GM21360 (cell line): ENCODE data around the gene GOLGA8M.
"Not testable (repeated sequence)": the region's sequence is repeated elsewhere in the genome, so short reads cannot be mapped to it uniquely, and the experiment has no call there.

Experiments
- ATAC-seq: cut with Tn5 transposase; IDR thresholded peaks from one replicate; pipeline ENCODE4 v1.9.1; 2021; ENCODE audit warnings: mild to moderate bottlenecking, moderate library complexity; ENCODE audit not compliant: unreplicated experiment

Gene GOLGA8M

DNA sequence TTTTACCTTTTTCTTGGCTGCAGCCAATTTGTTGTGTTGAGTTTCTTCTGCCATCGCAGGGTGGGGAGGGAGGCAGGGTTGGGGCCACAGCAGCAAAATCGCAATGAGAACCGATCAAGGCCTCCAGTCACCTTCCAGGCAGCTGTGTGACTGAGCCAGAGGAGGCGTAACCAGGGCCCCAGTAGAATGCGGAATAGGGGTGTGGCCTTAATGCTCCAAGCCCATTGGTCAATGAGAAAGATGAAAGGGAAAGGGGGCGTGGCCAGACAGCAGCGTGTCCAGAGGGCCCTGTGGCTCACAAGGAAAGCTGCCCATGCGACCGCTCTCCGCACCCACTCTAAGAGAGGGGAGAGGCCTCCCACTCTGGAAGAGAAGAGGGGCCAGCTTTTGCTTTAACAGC lies at the start of gene GOLGA8M:
GOLGA8M (minus strand) TSS at position 152 of the 400 bp plus-strand sequence; CDS start at position 54, 98 bp downstream.
- ATAC-seq = not testable (repeated sequence)

DNA sequence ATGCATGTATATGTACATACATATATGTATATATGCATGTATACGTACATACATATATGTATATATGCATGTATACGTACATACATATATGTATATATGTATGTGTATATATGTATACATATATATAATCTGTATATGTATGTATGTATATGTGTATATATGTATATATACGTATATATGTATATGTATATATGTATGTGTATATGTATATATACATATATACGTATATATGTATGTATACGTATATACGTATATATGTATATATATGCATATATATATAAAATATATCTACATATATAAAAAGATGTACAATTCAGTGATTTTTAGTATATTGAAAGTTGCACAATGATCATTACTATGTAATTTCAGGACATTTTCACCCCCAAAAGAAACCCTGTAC lies 30.7 kb upstream of the GOLGA8M start:
- ATAC-seq = not testable (repeated sequence)

DNA sequence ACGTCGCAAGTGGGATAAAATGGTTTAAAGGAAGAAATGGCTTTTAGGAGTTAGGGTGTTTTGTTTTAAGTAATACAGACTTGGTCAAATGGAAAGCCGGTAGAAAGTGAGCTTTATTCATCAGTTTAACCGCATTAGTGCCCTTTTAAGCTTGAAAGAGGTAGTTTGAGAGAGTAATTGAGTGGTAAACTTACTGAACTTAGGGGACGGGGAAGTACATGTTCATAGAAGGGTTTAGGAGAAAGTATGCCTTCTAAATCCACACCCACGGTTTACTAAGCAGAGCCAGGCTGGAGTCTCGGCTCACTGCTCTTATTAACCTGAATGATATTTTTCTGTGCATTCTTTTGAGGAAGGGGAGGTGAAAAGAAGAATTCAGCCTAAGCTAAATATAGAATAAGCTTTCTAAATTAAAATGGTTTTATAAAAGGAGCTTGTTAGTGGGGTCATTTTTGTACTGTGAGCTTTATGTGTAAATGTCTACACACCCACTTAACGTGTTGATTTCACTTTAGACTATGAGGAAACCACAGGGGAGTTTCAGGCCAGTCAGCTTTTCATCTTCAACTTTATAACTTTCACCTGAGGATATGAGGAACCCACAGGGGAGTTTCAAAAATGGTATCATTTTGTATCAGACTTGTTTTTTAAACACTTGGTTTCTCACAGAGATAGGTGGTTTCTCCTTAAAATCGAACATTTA lies 26.5 kb upstream of the GOLGA8M start:
- ATAC-seq = not testable (repeated sequence)

DNA sequence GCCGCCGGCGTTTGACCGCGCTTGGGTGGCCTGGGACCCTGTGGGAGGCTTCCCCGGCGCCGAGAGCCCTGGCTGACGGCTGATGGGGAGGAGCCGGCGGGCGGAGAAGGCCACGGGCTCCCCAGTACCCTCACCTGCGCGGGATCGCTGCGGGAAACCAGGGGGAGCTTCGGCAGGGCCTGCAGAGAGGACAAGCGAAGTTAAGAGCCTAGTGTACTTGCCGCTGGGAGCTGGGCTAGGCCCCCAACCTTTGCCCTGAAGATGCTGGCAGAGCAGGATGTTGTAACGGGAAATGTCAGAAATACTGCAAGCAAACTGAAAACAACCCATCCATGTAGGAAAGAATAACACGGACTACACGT lies 26.0 kb upstream of the GOLGA8M start:
- ATAC-seq = peak; percentile 16

- ATAC-seq = peak; percentile 56
Measured at GRCh38 chr15:28737521-28738199, 25.4 kb upstream of the GOLGA8M start.

- not testable (repeated sequence) for ATAC-seq
Measured at GRCh38 chr15:28728061-28728460, 15.8 kb upstream of the GOLGA8M start.

DNA sequence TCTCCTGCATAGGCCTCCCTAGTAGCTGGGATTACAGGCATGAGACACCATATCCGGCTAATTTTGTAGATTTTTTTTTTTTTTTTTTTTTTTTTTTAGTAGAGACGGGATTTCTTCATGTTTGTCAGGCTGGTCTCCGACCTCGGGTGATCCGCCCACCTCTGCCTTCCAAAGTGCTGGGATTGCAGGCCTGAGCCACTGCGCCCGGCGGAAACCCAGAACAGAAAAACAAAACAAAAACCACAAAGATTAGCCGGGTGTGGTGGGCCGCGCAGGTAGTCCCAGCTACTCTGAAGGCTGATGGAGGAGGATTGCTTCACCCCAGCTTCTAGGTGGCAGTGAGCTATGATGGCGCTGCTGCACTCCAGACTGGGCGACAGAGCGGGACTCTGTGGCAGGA lies 14.8 kb upstream of the GOLGA8M start:
- ATAC-seq = not testable (repeated sequence)

GRCh38 chr15:28726102-28726501 lies 13.9 kb upstream of the GOLGA8M start:
- ATAC-seq = no peak

GRCh38 chr15:28725556-28725955 lies 13.3 kb upstream of the GOLGA8M start:
- ATAC-seq = no peak

DNA sequence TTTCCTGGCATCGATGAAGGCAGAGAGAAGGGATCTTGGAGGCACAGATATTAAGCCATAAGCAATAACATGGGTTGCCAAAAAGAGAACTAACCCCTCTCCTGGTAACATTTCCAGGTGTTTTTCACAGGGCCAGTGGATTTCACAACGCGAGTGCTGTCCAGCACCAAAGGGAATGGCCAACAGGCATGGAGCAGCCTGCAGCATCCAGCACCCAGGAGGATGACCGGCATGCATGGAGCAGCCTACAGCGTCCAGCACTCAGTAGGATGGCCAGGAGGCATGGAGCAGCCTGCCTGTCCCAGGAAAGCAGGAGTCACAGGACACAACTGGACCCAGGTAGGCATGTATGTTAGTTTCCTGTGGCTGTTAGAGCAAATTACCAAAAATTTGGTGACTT lies 11.8 kb upstream of the GOLGA8M start:
- not testable (repeated sequence) for ATAC-seq

- ATAC-seq = not testable (repeated sequence)
Measured at GRCh38 chr15:28719626-28720025, 7.4 kb upstream of the GOLGA8M start.

- not testable (repeated sequence) for ATAC-seq
Measured at GRCh38 chr15:28718576-28718975, 6.4 kb upstream of the GOLGA8M start.

DNA sequence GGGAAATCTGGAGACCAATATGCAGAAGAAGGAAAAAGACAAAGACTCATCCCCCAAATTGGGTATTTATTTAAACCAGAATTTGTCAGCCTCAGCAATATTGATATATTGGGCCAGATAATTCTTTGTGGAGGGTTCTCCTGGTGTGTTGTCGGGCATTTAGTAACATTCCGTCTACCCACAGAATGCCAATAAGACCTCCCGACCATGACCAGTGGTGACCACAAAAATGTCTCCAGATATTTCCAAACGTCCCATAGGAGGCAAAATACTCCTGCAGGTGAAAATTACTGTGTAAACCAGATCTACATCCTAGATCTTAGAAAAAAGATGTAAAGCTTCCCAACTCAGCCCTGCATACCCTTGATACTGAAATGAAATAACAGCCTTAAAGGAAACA lies 2.0 kb upstream of the GOLGA8M start:
- not testable (repeated sequence) for ATAC-seq

GRCh38 chr15:28703927-28704326 lies 8.3 kb downstream of the GOLGA8M start:
- ATAC-seq = not testable (repeated sequence)

GRCh38 chr15:28702427-28702826 lies 9.8 kb downstream of the GOLGA8M start:
- not testable (repeated sequence) for ATAC-seq

DNA sequence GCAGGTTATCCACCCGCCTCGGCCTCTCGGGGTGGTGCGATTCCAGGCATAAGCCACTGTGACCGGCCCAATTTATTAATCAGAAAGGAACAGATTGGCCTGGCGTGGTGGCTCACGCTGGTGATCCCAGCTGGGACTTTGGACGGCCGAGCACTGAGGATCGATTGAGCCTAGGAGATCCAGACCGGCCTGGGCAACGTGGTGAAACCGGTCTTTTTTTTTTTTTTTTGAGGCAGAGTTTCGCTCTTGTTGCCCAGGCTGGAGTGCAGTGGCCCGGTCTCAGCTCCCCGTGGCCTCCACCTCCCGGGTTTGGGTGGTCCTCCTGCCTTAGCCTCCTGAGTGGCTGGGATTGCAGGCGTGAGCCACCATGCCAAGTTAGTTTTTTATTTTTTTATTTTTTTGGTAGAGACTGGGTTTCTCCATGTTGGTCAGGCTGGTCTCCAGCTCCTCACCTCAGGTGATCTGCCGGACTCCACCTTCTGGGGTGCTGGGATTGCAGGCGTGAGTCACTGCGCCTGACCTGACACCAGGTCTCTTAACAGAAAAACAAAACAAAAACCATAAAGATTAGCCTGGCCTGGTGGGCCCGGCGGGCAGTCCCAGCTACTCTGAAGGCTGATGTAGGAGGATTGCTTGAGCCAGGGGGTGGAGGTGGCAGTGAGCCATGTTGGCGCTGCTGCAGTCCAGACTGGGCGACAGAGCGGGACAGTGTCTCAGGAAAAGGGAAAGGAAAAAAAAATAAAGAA lies 18.0 kb downstream of the GOLGA8M start:
- ATAC-seq = not testable (repeated sequence)

DNA sequence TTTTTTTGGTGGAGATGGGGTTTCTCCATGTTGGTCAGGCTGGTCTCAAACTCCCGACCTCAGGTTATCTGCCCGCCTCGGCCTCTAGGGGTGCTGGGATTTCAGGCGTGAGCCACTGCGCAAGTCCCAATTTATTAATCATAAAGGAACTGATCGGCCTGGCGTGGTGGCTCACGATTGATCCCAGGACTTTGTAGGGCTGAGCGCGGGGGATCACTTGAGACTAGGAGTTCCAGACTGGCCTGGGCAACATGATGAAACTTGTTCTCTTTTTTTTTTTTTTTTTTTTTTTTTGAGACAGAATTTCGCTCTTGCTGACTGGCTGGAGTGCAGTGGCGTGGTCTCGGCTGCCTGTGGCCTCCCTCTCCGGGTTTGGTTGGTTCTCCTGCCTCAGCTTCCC lies 19.2 kb downstream of the GOLGA8M start:
- ATAC-seq = not testable (repeated sequence)

GRCh38 chr15:28673533-28673932 lies 38.7 kb downstream of the GOLGA8M start:
- not testable (repeated sequence) for ATAC-seq

DNA sequence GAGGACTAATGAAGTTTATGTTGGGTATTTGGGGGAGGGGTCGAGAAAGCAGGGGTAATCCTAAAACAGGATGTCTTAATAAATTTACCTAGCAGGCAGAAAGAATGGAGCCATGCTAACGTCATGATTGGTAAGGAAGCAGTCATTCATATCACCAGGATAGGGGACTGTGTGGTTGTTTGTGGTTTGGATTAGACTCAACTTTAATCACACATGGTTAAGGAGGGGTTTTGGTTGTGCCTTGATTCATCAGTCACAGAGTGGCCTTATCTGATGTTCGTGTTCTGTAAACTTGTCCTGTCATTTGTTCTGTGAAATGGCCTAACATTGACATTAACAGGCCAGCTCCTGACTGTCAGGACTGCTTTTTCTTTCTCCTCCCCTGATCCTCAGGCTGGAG lies 40.1 kb downstream of the GOLGA8M start:
- ATAC-seq = not testable (repeated sequence)

GRCh38 chr15:28666402-28666801 lies 45.8 kb downstream of the GOLGA8M start:
- not testable (repeated sequence) for ATAC-seq

DNA sequence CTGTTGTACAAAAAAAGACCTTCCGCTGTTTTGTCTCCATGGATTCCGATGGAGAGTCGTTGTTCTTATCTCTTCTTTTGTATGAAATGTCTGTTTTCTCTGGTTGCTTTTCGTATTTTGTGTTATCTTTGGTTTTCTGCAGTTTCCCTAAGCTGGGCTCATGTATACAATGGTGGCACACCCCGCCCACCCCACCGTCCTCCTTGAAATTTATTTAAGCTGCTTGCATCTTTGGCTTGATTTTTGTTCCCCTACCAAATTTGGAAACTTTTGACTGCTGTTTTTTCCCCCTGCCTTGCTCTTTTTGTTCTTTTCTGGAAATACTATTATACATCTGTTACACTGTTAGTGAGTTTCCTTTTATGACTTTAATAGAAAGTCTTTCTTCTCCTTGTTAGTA lies 47.6 kb downstream of the GOLGA8M start:
- ATAC-seq = not testable (repeated sequence)

- ATAC-seq = not testable (repeated sequence)
Measured at GRCh38 chr15:28663717-28664116, 48.5 kb downstream of the GOLGA8M start.
